Peyer's patch (tissue), 4 donors: ENCODE data around the gene KIAA1614. TPM values are rescaled to one million over a fixed set of nuclear protein-coding genes. Genes with fewer than 3 reads are reported as not detected.

ENCODE experiments used
- DNase-seq, 3 donors: peaks; one replicate each; pipeline ENCODE4 v3.0.0-alpha.2; 2017 to 2019
- H3K27ac ChIP-seq, 4 donors: fragments of 200-600 bp; sonication (generic); one replicate each; pipeline ENCODE4 v1.5.1; 2016 to 2019
- H3K27me3 ChIP-seq, 2 donors: fragments of 200-600 bp; sonication (generic); one replicate each; pipeline ENCODE4 v1.5.1; 2019
- H3K36me3 ChIP-seq, 3 donors: fragments of 200-600 bp; sonication (generic); one replicate each; pipeline ENCODE4 v1.5.1; 2016 to 2019
- H3K4me1 ChIP-seq, 4 donors: fragments of 200-600 bp; sonication (generic); one replicate each; pipeline ENCODE4 v1.5.1; 2016 to 2019
- H3K4me3 ChIP-seq, 4 donors: fragments of 200-600 bp; sonication (generic); 1 replicate in 3 of 4; 2 replicates in 1 of 4; pipeline ENCODE4 v1.5.1; 2016 to 2019; ENCODE audit warnings: mild to moderate bottlenecking in 1 of 4
- H3K9me3 ChIP-seq, 4 donors: fragments of 200-600 bp; sonication (generic); one replicate each; pipeline ENCODE4 v1.5.1; 2016 to 2019; ENCODE audit warnings: mild to moderate bottlenecking in 1 of 4
- POLR2A ChIP-seq, 2 donors: fragments of 450-650 bp; IDR thresholded peaks; one replicate each; pipeline ENCODE4 v1.5.1; 2017; ENCODE audit warnings: antibody characterized with exemption in 2 of 2, mild to moderate bottlenecking in 2 of 2, moderate library complexity in 2 of 2
- total RNA-seq, 4 donors: library from RNA; depleted of rRNA; stranded (reverse); fragments of >200 nt; gene quantifications; one replicate each; pipeline ENCODE4 v1.1.0, GENCODE V29; 2016
- TF ChIP-seq, protein P1 (sequence below), 6 experiments: fragments of 450-650 bp in 4 of 6; fragments of 200-600 bp in 2 of 6; sonication (generic) in 1 of 6; IDR thresholded peaks; one replicate each; pipeline ENCODE4 v1.5.1; 2017 to 2019; ENCODE audit warnings: antibody characterized with exemption in 6 of 6, mild to moderate bottlenecking in 3 of 6, moderate library complexity in 1 of 6

The KIAA1614 gene
- total RNA-seq, 4 donors from 2014 or later = 0.35 to 2.5 (median 1.7) TPM

DNA sequence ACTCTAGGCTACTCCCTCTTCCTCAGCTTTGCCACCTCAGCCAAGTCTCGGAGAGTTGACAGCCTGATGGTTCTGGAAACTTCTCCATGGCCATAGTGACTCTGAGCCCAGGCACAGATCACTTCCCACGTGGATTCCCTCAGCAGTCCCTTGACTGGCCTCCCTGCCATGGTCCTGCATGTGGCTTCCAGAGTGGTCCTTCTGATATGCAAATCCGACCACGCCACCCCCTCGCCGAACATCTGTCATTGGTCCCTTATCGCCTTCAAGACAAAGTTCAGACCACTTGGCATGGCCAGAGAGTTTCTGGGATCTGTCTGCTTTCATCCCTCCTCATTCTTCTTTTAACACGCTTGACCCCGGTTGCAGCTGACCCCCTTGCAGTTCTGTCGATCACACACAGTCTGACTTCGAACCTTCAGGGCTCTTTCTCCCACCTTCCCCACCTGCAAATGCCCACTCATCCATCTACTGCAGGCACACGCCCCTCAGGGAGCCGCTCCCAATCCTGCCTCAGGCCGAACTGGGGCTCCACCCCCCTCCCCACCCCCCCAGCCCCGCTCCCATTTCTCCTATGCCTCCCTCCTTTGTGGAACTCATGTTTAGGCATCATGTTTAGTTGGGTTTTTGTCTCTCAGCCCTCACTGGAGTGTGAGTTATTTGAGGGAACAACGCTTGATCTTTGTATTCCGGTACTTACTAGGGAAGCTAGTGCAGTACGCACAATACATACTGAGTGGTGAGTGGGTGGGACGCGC is 29.0 kb downstream of the KIAA1614 start:
- Histone ChIP-seq H3K4me1 (no peaks in the 10 kb centered on the region), H3K27me3 (no peaks in the 10 kb centered on the region), H3K27ac (no peak overlapping the region), H3K4me3 (no peak overlapping the region), H3K36me3 (peaks cover 0 to 10% (median 0%) of the 10 kb centered on the region in 3 donors), H3K9me3 (no peaks in the 10 kb centered on the region)
- no peak for TF ChIP-seq POLR2A (IDR thresholded peaks at IDR 0.05)
- TF ChIP-seq, protein P1, sequence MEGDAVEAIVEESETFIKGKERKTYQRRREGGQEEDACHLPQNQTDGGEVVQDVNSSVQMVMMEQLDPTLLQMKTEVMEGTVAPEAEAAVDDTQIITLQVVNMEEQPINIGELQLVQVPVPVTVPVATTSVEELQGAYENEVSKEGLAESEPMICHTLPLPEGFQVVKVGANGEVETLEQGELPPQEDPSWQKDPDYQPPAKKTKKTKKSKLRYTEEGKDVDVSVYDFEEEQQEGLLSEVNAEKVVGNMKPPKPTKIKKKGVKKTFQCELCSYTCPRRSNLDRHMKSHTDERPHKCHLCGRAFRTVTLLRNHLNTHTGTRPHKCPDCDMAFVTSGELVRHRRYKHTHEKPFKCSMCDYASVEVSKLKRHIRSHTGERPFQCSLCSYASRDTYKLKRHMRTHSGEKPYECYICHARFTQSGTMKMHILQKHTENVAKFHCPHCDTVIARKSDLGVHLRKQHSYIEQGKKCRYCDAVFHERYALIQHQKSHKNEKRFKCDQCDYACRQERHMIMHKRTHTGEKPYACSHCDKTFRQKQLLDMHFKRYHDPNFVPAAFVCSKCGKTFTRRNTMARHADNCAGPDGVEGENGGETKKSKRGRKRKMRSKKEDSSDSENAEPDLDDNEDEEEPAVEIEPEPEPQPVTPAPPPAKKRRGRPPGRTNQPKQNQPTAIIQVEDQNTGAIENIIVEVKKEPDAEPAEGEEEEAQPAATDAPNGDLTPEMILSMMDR (IDR thresholded peaks at IDR 0.05) = no peak
- no peak for DNase-seq

DNA sequence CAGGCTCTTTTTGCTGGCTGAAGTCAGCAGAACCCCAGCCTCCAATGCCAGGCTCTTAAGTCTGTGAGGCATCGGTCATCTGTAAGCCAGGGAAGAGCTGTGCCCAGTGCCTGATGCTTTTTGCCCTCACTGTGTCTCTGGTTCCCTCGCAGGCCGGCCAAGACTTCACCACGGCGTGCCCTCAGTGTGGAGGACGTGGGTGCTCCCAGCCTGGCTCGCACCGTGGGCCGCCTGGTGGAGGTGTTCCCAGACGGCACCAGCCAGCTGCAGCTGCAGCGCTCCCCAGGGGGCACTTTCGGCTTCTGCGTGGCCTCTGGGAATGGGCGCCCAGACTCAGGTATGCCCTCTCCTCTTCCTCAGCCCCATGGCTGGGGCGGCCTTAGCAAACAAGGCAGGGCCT is 32.5 kb downstream of the KIAA1614 start:
- peaks cover 0 to 8% (median 0%) of the 10 kb centered on the region in 4 donors for H3K9me3 ChIP-seq
- H3K4me1 ChIP-seq = no peaks in the 10 kb centered on the region
- no peaks in the 10 kb centered on the region for H3K27me3 ChIP-seq
- TF ChIP-seq, protein P1 (IDR thresholded peaks at IDR 0.05) = no peak
- H3K36me3 ChIP-seq = peaks cover 0 to 10% (median 0%) of the 10 kb centered on the region in 3 donors
- H3K27ac ChIP-seq = no peak overlapping the region
- no peak for DNase-seq
- no peak overlapping the region for H3K4me3 ChIP-seq

DNA sequence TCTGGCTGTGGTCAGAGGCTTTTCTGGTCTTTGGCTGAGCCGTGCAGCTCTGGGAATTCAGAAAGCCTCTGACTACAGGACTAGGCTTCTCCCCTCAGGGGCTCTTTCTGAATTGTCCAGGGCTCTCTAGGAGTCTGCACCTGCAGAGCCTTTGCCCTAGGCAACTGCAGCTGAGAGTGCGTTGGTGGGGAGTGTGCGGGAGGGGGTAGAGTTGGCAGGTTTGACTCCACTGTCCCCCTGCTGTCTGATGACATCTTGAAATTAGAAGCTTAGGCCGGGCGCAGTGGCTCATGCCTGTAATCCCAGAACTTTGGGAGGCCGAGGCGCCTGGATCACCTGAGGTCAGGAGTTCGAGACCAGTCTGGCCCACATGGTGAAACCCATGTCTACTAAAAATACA is 32.9 kb downstream of the KIAA1614 start:
- Histone ChIP-seq H3K27ac (no peak overlapping the region), H3K27me3 (no peaks in the 10 kb centered on the region), H3K36me3 (peaks cover 0 to 10% (median 0%) of the 10 kb centered on the region in 3 donors), H3K4me3 (no peak overlapping the region), H3K9me3 (peaks cover 0 to 8% (median 0%) of the 10 kb centered on the region in 4 donors), H3K4me1 (no peaks in the 10 kb centered on the region)
- no peak for TF ChIP-seq POLR2A (IDR thresholded peaks at IDR 0.05)
- TF ChIP-seq, protein P1 (IDR thresholded peaks at IDR 0.05) = no peak
- no peak for DNase-seq

DNA sequence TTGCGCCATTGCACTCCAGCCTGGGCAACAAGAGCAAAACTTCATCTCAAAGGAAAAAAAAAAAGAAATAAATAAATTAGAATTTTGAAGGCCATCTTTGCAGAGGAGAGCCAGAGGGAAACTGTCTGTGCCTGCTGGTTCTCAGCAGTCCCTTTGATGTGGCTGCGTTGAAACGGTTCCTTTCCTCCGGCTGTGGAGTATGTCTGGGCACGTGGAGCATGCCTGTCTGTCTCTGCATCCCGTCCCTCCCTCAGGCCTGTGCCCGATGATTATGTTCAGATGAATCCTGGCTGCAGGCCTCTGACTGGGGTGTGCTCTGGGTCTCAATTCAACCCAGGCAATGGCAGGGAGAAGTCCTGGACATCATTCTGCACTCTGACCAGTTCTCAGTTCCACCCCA is 33.4 kb downstream of the KIAA1614 start:
- no peak for DNase-seq
- H3K4me3 ChIP-seq = no peak overlapping the region

DNA sequence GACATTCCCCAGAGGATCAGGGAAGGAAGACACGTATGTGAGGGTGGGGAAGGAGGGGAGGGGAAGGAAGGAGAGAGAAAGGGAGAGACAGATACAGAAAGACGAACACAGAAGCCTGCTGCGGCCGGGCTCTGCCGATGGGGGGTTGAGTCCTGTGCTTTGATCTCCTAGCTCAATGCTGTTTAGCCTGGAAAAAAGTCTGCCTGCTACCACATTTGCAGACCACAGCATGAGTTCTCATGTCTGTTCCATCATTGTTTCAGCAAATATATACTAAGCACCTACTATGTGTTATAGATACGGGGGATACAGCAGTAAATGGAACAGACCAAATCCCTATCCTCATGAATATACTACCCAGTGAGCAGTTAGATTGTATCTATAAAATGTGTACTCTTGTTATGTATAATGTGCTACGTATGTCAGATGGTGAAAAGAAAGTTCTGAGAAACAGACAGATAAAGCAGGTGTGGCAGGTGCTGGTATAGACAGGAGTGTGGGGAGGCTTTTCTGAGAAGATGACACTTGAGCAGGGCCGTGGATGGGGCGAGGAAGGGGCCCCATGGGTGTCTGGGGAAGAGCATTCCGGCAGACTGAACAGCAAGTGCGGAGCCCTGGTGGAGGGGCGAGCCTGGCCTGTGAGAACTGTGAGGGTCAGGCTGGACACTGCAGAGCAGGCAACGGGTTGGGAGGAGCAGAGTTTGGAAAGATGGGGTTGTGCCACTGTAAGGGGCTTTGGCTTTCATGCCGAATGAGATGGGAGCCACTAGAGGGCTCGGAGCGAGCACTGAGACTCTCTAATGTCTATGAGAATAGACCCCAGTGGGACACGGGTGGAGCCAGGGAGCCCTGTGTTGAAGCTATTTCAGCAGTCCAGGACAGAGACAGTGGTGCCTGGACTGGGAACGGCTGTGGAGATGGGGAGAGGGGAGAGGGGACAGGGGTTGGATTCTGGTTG is 34.1 kb downstream of the KIAA1614 start:
- Histone ChIP-seq H3K9me3 (peaks cover 0 to 8% (median 0%) of the 10 kb centered on the region in 4 donors), H3K36me3 (peaks cover 0 to 10% (median 0%) of the 10 kb centered on the region in 3 donors), H3K27ac (no peak overlapping the region), H3K4me1 (no peaks in the 10 kb centered on the region), H3K4me3 (no peak overlapping the region), H3K27me3 (no peaks in the 10 kb centered on the region)
- no peak for DNase-seq
- no peak for TF ChIP-seq POLR2A (IDR thresholded peaks at IDR 0.05)
- TF ChIP-seq, protein P1 (IDR thresholded peaks at IDR 0.05) = no peak

More for the DNA sequence above, 33.4 kb downstream of the KIAA1614 start:
- Histone ChIP-seq H3K9me3 (peaks cover 0 to 8% (median 0%) of the 10 kb centered on the region in 4 donors), H3K36me3 (peaks cover 0 to 10% (median 0%) of the 10 kb centered on the region in 3 donors), H3K27ac (no peak overlapping the region), H3K4me1 (no peaks in the 10 kb centered on the region), H3K27me3 (no peaks in the 10 kb centered on the region)
- TF ChIP-seq, protein P1 (IDR thresholded peaks at IDR 0.05) = no peak
- no peak for TF ChIP-seq POLR2A (IDR thresholded peaks at IDR 0.05)
